ENCODE measurements around the gene MPV17L.

The MPV17L gene

GRCh38 chr16:15422222-15422621, 26.7 kb downstream of the MPV17L start:
- Histone ChIP-seq H3K9me3 (ENCODE audit: control insufficient read depth, insufficient read depth, low read length) (no peaks in the 10 kb centered on the region), H3K4me1 (ENCODE audit: control insufficient read depth, low read length) (no peaks in the 10 kb centered on the region), H3K79me2 (ENCODE audit: control insufficient read depth, low read length) (no peaks in the 10 kb centered on the region), H3K27ac (ENCODE audit: low read depth, low read length) (no peak overlapping the region), H3K4me3 (ENCODE audit: low read length) (no peak overlapping the region), H4K20me1 (ENCODE audit: control insufficient read depth, insufficient read depth, low read depth, low read length) (no peaks in the 10 kb centered on the region), H3K9me2 (replicated peaks; ENCODE audit: control insufficient read depth, low read length) (no peaks in the 10 kb centered on the region), H3K36me3 (ENCODE audit: control insufficient read depth, low read length) (no peaks in the 10 kb centered on the region), H3K4me2 (ENCODE audit: low read length) (no peak overlapping the region), H3F3A (ENCODE audit: control insufficient read depth, insufficient read depth) (no peaks in the 10 kb centered on the region), H3K27me3 (ENCODE audit: control insufficient read depth, low read length) (peaks cover 3% of the 10 kb centered on the region; the same call in 1 of the 2 replicates)
- TF ChIP-seq CTCF (IDR thresholded peaks at IDR 0.05; ENCODE audit: low read depth, low read length, poor library complexity, severe bottlenecking) (no peak), EZH2phosphoT487 (IDR thresholded peaks at IDR 0.05; ENCODE audit: borderline replicate concordance, low read length) (no peak)

GRCh38 chr16:15425861-15426260, 30.3 kb downstream of the MPV17L start:
- no peaks in the 10 kb centered on the region for H4K20me1 ChIP-seq (ENCODE audit: control insufficient read depth, insufficient read depth, low read depth, low read length)
- H3K79me2 ChIP-seq (ENCODE audit: control insufficient read depth, low read length), result no peaks in the 10 kb centered on the region
- H3K9me3 ChIP-seq (ENCODE audit: control insufficient read depth, insufficient read depth, low read length), result no peaks in the 10 kb centered on the region
- H3F3A ChIP-seq (ENCODE audit: control insufficient read depth, insufficient read depth), result no peaks in the 10 kb centered on the region
- H3K4me1 ChIP-seq (ENCODE audit: control insufficient read depth, low read length), result no peaks in the 10 kb centered on the region
- H3K27ac ChIP-seq (ENCODE audit: low read depth, low read length), result no peak overlapping the region
- peaks cover 3% of the 10 kb centered on the region; the same call in 1 of the 2 replicates for H3K27me3 ChIP-seq (ENCODE audit: control insufficient read depth, low read length)
- H3K4me2 ChIP-seq (ENCODE audit: low read length), result no peak overlapping the region
- TF ChIP-seq CTCF (IDR thresholded peaks at IDR 0.05; ENCODE audit: low read depth, low read length, poor library complexity, severe bottlenecking) (no peak), EZH2phosphoT487 (IDR thresholded peaks at IDR 0.05; ENCODE audit: borderline replicate concordance, low read length) (no peak)
- no peaks in the 10 kb centered on the region for H3K36me3 ChIP-seq (ENCODE audit: control insufficient read depth, low read length)
- no peaks in the 10 kb centered on the region for H3K9me2 ChIP-seq (replicated peaks; ENCODE audit: control insufficient read depth, low read length)
- no peak overlapping the region for H3K4me3 ChIP-seq (ENCODE audit: low read length)

- no peak overlapping the region for H3K4me3 ChIP-seq (ENCODE audit: low read length)
- no peaks in the 10 kb centered on the region for H3K9me2 ChIP-seq (replicated peaks; ENCODE audit: control insufficient read depth, low read length)
- no peak overlapping the region for H3K27ac ChIP-seq (ENCODE audit: low read depth, low read length)
- TF ChIP-seq EZH2phosphoT487 (IDR thresholded peaks at IDR 0.05; ENCODE audit: borderline replicate concordance, low read length) (no peak), CTCF (IDR thresholded peaks at IDR 0.05; ENCODE audit: low read depth, low read length, poor library complexity, severe bottlenecking) (no peak)
- peaks cover 3% of the 10 kb centered on the region; the same call in 1 of the 2 replicates for H3K27me3 ChIP-seq (ENCODE audit: control insufficient read depth, low read length)
- H4K20me1 ChIP-seq (ENCODE audit: control insufficient read depth, insufficient read depth, low read depth, low read length), result no peaks in the 10 kb centered on the region
- no peaks in the 10 kb centered on the region for H3K79me2 ChIP-seq (ENCODE audit: control insufficient read depth, low read length)
- H3F3A ChIP-seq (ENCODE audit: control insufficient read depth, insufficient read depth), result no peaks in the 10 kb centered on the region
- H3K9me3 ChIP-seq (ENCODE audit: control insufficient read depth, insufficient read depth, low read length), result no peaks in the 10 kb centered on the region
- no peaks in the 10 kb centered on the region for H3K36me3 ChIP-seq (ENCODE audit: control insufficient read depth, low read length)
- no peak overlapping the region for H3K4me2 ChIP-seq (ENCODE audit: low read length)
- H3K4me1 ChIP-seq (ENCODE audit: control insufficient read depth, low read length), result no peaks in the 10 kb centered on the region
Measured at GRCh38 chr16:15426796-15427195, 31.2 kb downstream of the MPV17L start.
